Lung (tissue), 12 donors: Measurements from ENCODE around the gene GAS2L3. TPM values are rescaled to one million over a fixed set of nuclear protein-coding genes. Genes with fewer than 3 reads are reported as not detected.
A peak's percentile ranks its signal among the peaks of the same experiment; 100 is the strongest.

Experiments used
- ATAC-seq: fragments of 200-7000 bp; cut with Tn5 transposase; one replicate; pipeline ENCODE4 v1.9.1; 2020; ENCODE audit warnings: moderate number of reproducible peaks; ENCODE audit not compliant: insufficient read depth, low FRiP score
- DNase-seq, 3 donors: peaks; one replicate each; pipeline ENCODE4 v3.0.0-alpha.2; 2013 to 2017
- H3K27ac ChIP-seq, 2 donors: one replicate each; pipeline ENCODE4 v1.5.1; 2013; ENCODE audit warnings: mild to moderate bottlenecking in 2 of 2, moderate library complexity in 2 of 2, control low read depth in 1 of 2, inconsistent platforms in 1 of 2, low read depth in 1 of 2, low read length in 1 of 2
- H3K27me3 ChIP-seq, 3 donors: one replicate each; pipeline ENCODE4 v1.5.1; 2013; ENCODE audit warnings: low read length in 2 of 3; ENCODE audit not compliant: control insufficient read depth in 3 of 3, insufficient read depth in 3 of 3
- H3K36me3 ChIP-seq, 4 donors: one replicate each; pipeline ENCODE4 v1.5.1; 2013; ENCODE audit warnings: low read length in 4 of 4, mild to moderate bottlenecking in 1 of 4, moderate library complexity in 1 of 4; ENCODE audit not compliant: control insufficient read depth in 4 of 4, insufficient read depth in 4 of 4
- H3K4me1 ChIP-seq, 5 donors: one replicate each; pipeline ENCODE4 v1.5.1; 2013; ENCODE audit warnings: low read length in 5 of 5, mild to moderate bottlenecking in 2 of 5, moderate library complexity in 1 of 5; ENCODE audit not compliant: control insufficient read depth in 5 of 5, insufficient read depth in 5 of 5
- H3K4me3 ChIP-seq: one replicate; pipeline ENCODE4 v1.5.1; 2013; ENCODE audit warnings: mild to moderate bottlenecking, control low read depth, moderate library complexity
- H3K9ac ChIP-seq, 2 donors: one replicate each; pipeline ENCODE4 v1.5.1; 2013; ENCODE audit warnings: low read length in 2 of 2, control low read depth in 1 of 2; ENCODE audit not compliant: insufficient read depth in 1 of 2
- H3K9me3 ChIP-seq, 4 donors: one replicate each; pipeline ENCODE4 v1.5.1; 2013; ENCODE audit warnings: low read length in 3 of 4, mild to moderate bottlenecking in 1 of 4, moderate library complexity in 1 of 4; ENCODE audit not compliant: control insufficient read depth in 4 of 4, insufficient read depth in 3 of 4
- CTCF ChIP-seq: IDR thresholded peaks from 2 replicates; pipeline ENCODE4 v1.5.1; 2012; ENCODE audit warnings: mild to moderate bottlenecking; ENCODE audit errors: control extremely low read depth, extremely low read depth
- WGBS, 2 donors: extraction: QIAGEN DNeasy Blood & Tissue Kit; methylation state at CpG; one replicate each; pipeline ENCODE4 v1.1.7; 2013; 5-methylcytosine and 5-hydroxymethylcytosine counted together
- polyA plus RNA-seq, 2 donors: library from polyadenylated mRNA; stranded (reverse); fragments of 200-250 nt; gene quantifications; one replicate each; pipeline ENCODE4 v1.2.1, GENCODE V29; 2013
- total RNA-seq, 2 donors: library from RNA; depleted of rRNA in 1 of 2; stranded (reverse); fragments of >200 nt in 1 of 2; gene quantifications; one replicate each; pipeline ENCODE4 v1.2.1, GENCODE V29; 2014 to 2021
- donor health status: control.
- donor health status: control.
- donor health status: Bipolar disorder and iron deficiency.
- donor health status: healthy.
- donor health status: DM: yes; HTN: yes; CAD: no.

Gene GAS2L3
- total and polyA plus RNA-seq, 4 donors, result 1.7 to 15.6 (median 7.0) TPM

GRCh38 chr12:100529756-100530350 lies 43.6 kb upstream of the GAS2L3 start:
- no peak for ATAC-seq
- H3K9ac ChIP-seq, result no peak overlapping the region
- WGBS, 2 donors, result 94 to 96% methylated on average over 2 of the region's 2 CpGs
- H3K4me1 ChIP-seq, result no peaks in the 10 kb centered on the region
- H3K27me3 ChIP-seq, result peaks cover 0 to 6% (median 0%) of the 10 kb centered on the region in 3 donors
- DNase-seq, result no peak
- no peaks in the 10 kb centered on the region for H3K36me3 ChIP-seq
- TF ChIP-seq CTCF, result no peak
- peaks cover 0 to 2% (median 0%) of the 10 kb centered on the region in 4 donors for H3K9me3 ChIP-seq
- H3K4me3 ChIP-seq, result no peak overlapping the region
- no peak overlapping the region for H3K27ac ChIP-seq

GRCh38 chr12:100533376-100533775 lies 40.1 kb upstream of the GAS2L3 start:
- Histone ChIP-seq H3K4me3 (no peak overlapping the region), H3K27me3 (peaks cover 0 to 6% (median 0%) of the 10 kb centered on the region in 3 donors), H3K4me1 (no peaks in the 10 kb centered on the region), H3K9me3 (no peaks in the 10 kb centered on the region), H3K36me3 (no peaks in the 10 kb centered on the region), H3K9ac (no peak overlapping the region), H3K27ac (no peak overlapping the region)
- no peak for TF ChIP-seq CTCF
- DNase-seq (no peak), ATAC-seq (no peak)
- WGBS, 2 donors, result 90 to 93% methylated on average over 3 of the region's 3 CpGs

DNA sequence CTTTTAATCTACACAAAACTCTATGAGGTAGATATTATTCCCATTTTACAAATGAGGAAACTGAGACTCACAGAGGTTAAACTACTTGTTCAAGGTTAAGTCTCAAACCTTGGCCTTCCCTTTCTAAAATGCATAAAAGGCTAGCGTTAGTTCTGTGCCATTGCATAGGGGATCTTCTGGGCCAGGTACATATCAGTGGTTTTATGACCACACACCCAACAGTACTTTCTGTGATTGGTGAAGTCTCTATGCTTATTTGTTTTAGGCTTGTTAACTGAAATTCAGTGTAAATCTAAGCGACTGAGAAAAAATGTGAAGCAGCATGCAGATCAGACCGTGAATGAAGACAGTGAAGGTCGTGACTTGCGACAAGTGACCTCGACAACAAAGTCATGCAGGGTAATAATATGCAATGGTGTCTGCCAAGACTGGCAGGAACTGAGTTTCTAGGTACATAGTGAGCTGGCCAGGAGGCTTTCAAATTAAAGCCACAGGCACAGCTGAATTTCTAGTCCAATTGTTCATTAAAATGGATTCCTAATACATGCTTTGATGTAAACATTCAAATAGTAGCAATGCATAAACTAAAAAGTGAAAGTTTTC lies 38.8 kb upstream of the GAS2L3 start:
- no peak overlapping the region for H3K4me3 ChIP-seq
- ATAC-seq, result no peak
- no peaks in the 10 kb centered on the region for H3K9me3 ChIP-seq
- H3K27ac ChIP-seq, result no peak overlapping the region
- no peak for TF ChIP-seq CTCF
- H3K4me1 ChIP-seq, result no peaks in the 10 kb centered on the region
- 83 to 90% methylated on average over 6 of the region's 6 CpGs for WGBS, 2 donors
- no peak for DNase-seq
- no peaks in the 10 kb centered on the region for H3K36me3 ChIP-seq
- no peak overlapping the region for H3K9ac ChIP-seq
- peaks cover 0 to 6% (median 0%) of the 10 kb centered on the region in 3 donors for H3K27me3 ChIP-seq

GRCh38 chr12:100539202-100539601 lies 34.3 kb upstream of the GAS2L3 start:
- H3K27ac ChIP-seq, result no peak overlapping the region
- DNase-seq (peak; percentile 62 to 78 (median 64)), ATAC-seq (no peak)
- 40 to 45% methylated on average over 2 of the region's 2 CpGs for WGBS, 2 donors
- H3K9me3 ChIP-seq, result no peaks in the 10 kb centered on the region
- H3K4me1 ChIP-seq, result no peaks in the 10 kb centered on the region
- no peak overlapping the region for H3K9ac ChIP-seq
- H3K36me3 ChIP-seq, result no peaks in the 10 kb centered on the region
- no peak for TF ChIP-seq CTCF
- H3K4me3 ChIP-seq, result no peak overlapping the region
- H3K27me3 ChIP-seq, result no peaks in the 10 kb centered on the region
